PC-9 (cell line): Measurements from ENCODE around the gene BBX.

Experiments used
- EZH2 ChIP-seq: fragments of 200-600 bp; sonication (generic); IDR thresholded peaks from 2 replicates; pipeline ENCODE4 v1.8.0; 2017; ENCODE audit warnings: antibody characterized with exemption, low read depth
- TF ChIP-seq, protein P1 (sequence below): fragments of 200-600 bp; sonication (generic); conservative IDR thresholded peaks from 2 replicates; pipeline ENCODE4 v1.6.1; 2017; ENCODE audit warnings: mixed run types, antibody characterized with exemption, mild to moderate bottlenecking, moderate library complexity

DNA sequence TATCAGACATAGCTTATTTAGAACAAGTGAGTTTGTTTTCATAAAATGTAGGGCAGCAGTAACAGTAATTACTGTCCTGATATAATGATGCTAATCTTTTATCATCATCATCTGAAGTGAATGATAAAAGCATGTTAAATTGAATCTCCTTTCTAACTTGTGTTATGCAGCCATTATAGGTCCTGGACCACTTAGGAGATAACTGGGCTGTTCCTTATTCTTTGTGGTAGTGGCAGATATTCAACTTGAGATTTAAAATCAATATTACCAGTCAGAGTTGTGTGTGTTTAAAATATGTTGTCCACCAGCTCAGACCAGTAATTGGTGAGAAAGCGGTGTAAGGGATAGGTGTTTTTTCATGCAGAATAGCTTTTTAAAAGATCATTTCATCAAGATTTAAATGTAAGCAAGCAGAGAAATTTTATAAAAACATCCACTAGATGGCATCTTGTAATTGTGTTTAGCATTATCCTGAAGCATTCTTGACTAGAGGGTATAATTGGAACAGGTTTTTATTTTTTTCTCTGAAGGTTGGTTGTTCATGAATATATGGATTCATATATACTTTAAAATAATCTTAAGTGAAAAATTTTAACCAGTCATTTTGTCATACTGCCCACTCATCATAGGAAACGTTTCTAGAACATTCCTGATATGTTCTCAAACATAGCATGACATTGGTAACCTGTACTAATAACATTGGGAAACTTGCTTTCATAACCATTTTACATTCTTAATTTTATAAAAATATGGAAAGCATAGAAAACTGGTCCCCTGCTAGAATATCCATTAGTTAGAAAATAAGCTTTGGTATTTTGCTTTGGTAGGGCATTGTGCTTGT lies 153.9 kb downstream of the BBX start:
- TF ChIP-seq, protein P1, sequence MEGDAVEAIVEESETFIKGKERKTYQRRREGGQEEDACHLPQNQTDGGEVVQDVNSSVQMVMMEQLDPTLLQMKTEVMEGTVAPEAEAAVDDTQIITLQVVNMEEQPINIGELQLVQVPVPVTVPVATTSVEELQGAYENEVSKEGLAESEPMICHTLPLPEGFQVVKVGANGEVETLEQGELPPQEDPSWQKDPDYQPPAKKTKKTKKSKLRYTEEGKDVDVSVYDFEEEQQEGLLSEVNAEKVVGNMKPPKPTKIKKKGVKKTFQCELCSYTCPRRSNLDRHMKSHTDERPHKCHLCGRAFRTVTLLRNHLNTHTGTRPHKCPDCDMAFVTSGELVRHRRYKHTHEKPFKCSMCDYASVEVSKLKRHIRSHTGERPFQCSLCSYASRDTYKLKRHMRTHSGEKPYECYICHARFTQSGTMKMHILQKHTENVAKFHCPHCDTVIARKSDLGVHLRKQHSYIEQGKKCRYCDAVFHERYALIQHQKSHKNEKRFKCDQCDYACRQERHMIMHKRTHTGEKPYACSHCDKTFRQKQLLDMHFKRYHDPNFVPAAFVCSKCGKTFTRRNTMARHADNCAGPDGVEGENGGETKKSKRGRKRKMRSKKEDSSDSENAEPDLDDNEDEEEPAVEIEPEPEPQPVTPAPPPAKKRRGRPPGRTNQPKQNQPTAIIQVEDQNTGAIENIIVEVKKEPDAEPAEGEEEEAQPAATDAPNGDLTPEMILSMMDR, result peak; percentile 86
- no peak for TF ChIP-seq EZH2
